Effector memory CD4-positive, alpha-beta T cell (primary cell): ENCODE measurements around the gene RUSC2.
A peak's percentile ranks its signal among the peaks of the same experiment; 100 is the strongest.
"Not testable (repeated sequence)": the region's sequence is repeated elsewhere in the genome, so short reads cannot be mapped to it uniquely, and the experiment has no call there.

ENCODE experiments used
- DNase-seq, 3 donors: peaks; one replicate each; pipeline ENCODE4 v3.0.0-alpha.2; 2020
- H3K27ac ChIP-seq: 2 replicates; pipeline ENCODE4 v1.7.0; 2013; ENCODE audit warnings: mild to moderate bottlenecking, low read length, moderate library complexity; ENCODE audit not compliant: insufficient read depth, poor library complexity, severe bottlenecking
- H3K27me3 ChIP-seq: replicated peaks from 2 replicates; pipeline ENCODE4 v1.7.0; 2013; ENCODE audit warnings: mild to moderate bottlenecking, low read length; ENCODE audit not compliant: insufficient read depth, control insufficient read depth, poor library complexity, severe bottlenecking
- H3K36me3 ChIP-seq: 2 replicates; pipeline ENCODE4 v1.7.0; 2013; ENCODE audit warnings: mild to moderate bottlenecking, low read length, moderate library complexity; ENCODE audit not compliant: control insufficient read depth, insufficient read depth
- H3K4me1 ChIP-seq: 2 replicates; pipeline ENCODE4 v1.7.0; 2013; ENCODE audit warnings: low read length, mild to moderate bottlenecking; ENCODE audit not compliant: control insufficient read depth, insufficient read depth, poor library complexity, severe bottlenecking
- H3K4me3 ChIP-seq: 2 replicates; pipeline ENCODE4 v1.7.0; 2013; ENCODE audit warnings: low read length, low read depth, mild to moderate bottlenecking; ENCODE audit not compliant: insufficient read depth, poor library complexity, severe bottlenecking
- H3K9me3 ChIP-seq: 2 replicates; pipeline ENCODE4 v1.7.0; 2013; ENCODE audit warnings: mild to moderate bottlenecking, low read length, moderate library complexity; ENCODE audit not compliant: control insufficient read depth

RUSC2 gene

DNA sequence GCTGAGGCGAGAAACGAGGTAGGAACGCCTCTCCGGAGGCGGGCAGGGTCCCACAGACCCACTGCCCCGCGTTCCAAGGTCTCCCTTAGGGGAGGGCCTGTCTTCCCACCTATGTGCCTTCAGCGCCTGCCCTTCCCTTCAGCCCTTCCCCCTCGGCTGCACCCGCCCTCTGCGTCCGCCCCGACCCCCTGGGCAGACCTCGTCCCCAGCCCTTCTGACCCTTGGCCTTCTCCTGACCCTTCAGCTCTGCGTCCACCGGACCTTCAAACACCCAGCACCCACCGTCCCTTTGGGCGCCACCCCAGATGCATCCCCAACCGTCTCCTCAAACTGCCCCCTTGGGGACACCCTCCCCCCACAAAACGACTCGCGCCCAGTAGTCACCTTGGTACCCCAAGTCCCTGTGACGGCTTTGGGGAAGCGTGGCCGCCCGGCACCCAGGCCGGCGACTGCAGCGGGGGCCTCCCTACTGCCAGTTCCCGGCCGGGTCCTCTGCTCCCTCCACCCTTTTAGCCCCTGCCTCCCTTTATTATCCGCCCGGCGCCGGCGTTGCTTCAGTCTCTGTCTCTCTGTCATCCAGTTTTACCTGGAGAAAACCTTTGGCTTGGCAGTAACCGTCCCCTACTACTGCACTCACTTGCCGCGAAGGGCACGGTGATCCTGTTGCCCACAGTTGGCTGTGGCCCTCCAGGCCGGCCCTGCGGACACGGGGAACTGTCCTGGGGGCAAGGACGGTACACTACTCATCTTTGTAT is 421 bp downstream of the RUSC2 start:
- H3K27ac ChIP-seq, result no peak overlapping the region
- H3K4me3 ChIP-seq, result peak overlapping the region; percentile 69
- DNase-seq, result no peak

DNA sequence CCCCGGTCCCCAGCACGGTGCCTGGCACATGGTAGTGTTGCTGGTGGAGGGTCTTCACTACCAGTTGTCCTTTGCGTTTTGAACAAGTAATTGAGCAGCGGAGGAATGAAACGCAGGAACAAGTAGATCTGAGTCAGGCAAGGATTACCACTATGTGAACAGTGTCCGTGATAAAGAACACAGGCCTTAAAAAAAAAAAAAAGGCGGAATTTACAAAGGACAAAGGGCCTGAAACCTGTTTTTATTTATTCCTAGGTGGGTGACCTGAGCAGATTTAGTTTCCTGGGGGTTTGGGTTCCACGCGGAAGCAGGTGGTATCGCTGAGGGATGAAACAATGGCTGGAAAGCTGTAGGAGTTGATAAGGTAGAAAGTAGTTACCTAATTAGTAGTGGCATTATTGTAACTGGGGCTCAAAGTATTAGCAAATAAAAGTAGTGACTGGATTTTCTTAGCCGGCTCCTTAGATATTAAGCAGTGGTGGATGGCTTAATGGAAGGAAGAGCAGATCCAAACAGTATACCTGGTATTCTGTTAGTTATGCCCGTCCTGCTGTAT is 1.1 kb downstream of the RUSC2 start:
- H3K27me3 ChIP-seq, result peaks cover 12% of the 10 kb centered on the region
- DNase-seq, result no peak
- H3K36me3 ChIP-seq, result no peaks in the 10 kb centered on the region
- no peak overlapping the region for H3K4me3 ChIP-seq
- H3K4me1 ChIP-seq, result peaks cover 7% of the 10 kb centered on the region
- no peak overlapping the region for H3K27ac ChIP-seq
- H3K9me3 ChIP-seq, result no peaks in the 10 kb centered on the region

More for the DNA sequence above, 421 bp downstream of the RUSC2 start:
- no peaks in the 10 kb centered on the region for H3K36me3 ChIP-seq
- peaks cover 5% of the 10 kb centered on the region for H3K4me1 ChIP-seq
- peaks cover 12% of the 10 kb centered on the region for H3K27me3 ChIP-seq
- H3K9me3 ChIP-seq, result no peaks in the 10 kb centered on the region

DNA sequence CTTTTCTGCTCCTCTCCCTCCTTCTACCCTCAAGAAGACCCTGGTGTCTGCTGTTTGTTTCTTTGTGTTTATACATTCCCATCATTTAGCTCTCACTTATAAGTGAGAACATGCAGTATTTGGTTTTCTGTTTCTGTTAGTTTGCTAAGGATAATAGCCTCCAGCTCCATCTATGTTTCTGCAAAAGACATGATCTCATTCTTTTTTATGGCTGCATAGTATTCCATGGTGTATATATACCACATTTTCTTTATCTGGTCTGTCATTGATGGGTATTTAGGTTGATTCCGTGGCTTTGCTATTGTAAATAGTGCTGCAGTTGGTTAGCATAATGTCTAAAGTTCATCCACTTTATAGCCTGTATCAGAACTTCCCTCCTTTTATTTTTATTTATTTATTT is 3.2 kb downstream of the RUSC2 start:
- H3K27ac ChIP-seq, H3K36me3 ChIP-seq, H3K9me3 ChIP-seq, H3K4me1 ChIP-seq, H3K4me3 ChIP-seq, DNase-seq: not testable (repeated sequence)
- peaks cover 12% of the 10 kb centered on the region for H3K27me3 ChIP-seq

DNA sequence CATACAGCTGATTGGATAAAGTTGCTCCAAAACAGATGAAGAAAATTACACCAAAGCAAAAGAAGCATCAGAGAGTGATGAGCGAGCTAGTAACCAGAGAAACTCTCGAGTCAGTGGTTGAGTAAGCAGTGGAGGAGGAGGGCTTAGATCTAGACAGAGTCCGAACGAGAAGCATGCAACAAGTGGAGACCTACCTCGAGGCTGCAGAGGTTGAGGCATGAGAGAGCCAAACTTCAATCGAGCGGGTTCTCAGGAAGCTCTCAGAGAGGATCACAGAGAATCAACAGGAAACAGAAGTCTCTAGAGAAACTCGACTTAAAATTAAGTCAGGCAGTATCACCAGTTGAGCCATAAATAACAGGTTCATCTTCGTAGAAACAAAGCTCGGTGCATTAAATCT is 6.1 kb downstream of the RUSC2 start:
- Histone ChIP-seq H3K27me3 (no peaks in the 10 kb centered on the region), H3K4me1 (peaks cover 4% of the 10 kb centered on the region), H3K27ac (no peak overlapping the region), H3K4me3 (no peak overlapping the region), H3K9me3 (no peaks in the 10 kb centered on the region), H3K36me3 (no peaks in the 10 kb centered on the region)
- no peak for DNase-seq

DNA sequence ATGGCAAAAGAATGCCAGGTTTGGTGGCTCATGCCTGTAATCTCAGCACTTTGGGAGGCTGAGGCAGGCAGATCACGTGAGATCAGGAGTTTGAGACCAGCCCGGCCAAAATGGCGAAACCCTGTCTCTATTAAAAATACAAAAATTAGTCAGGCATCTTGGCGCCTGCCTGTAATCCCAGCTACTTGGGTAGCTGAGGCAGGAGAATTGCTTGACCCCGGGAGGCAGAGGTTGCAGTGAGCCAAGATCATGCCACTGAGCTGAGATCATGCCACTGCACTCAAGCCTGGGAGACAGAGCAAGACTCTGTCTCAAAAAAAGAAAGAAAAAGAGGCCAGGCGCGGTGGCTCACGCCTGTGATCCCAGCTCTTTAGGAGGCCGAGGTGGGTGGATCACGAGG is 8.3 kb downstream of the RUSC2 start:
- not testable (repeated sequence) for H3K36me3 ChIP-seq, H3K27ac ChIP-seq

DNA sequence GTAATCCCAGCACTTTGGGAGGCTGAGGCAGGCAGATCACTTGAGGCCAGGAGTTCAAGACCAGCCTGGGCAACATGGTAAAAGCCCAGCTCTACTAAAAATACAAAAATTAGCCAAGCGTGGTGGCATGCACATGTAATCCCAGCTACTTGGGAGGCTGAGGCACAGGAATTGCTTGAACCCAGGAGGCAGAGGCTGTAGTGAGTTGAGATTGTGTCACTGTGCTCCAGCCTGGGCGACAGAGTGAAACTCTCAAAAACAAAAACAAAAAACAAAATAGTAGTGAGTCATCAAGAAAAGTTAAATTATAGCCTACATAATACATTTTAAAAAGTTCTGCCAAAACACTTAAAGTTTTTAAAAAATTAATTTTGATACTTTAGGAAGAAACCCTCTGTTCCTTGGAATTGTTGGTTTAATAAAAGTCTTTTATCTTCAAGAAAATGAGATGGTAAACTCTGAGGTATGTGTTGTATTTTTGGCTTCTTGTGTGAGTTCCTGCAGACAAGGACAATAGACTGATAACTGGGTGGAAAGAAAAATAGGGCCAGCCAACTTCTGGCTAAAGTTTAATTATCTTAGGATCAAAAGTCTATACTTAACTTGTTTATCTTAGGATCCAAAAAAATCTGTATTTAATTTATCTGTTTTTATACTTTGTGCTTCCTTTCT is 9.3 kb downstream of the RUSC2 start:
- H3K4me3 ChIP-seq, result no peak overlapping the region

More for the DNA sequence above, 8.3 kb downstream of the RUSC2 start:
- DNase-seq, H3K4me1 ChIP-seq, H3K9me3 ChIP-seq, H3K27me3 ChIP-seq, H3K4me3 ChIP-seq: not testable (repeated sequence)

DNA sequence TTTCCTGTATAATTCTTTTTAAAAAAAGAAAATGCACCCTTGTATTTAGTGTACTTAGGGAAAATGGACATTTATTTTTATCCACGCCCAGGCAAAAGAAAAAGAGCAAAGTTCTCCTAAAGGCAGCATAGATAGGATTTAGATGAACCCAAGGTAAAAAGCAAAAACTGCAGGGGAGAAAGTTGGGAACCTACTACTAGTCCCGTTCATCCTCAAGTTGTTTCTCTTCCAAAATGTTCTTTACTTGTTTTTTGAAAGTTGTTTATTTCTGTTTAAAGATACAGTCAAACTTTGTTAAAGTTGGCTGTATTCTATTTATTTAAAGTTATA is 9.8 kb downstream of the RUSC2 start:
- no peaks in the 10 kb centered on the region for H3K27me3 ChIP-seq
- peaks cover 4% of the 10 kb centered on the region for H3K4me1 ChIP-seq
- DNase-seq, result no peak
- H3K9me3 ChIP-seq, result no peaks in the 10 kb centered on the region
- no peak overlapping the region for H3K27ac ChIP-seq
- H3K36me3 ChIP-seq, result no peaks in the 10 kb centered on the region
- H3K4me3 ChIP-seq, result no peak overlapping the region

More for the DNA sequence above, 9.3 kb downstream of the RUSC2 start:
- H3K27me3 ChIP-seq, result no peaks in the 10 kb centered on the region
- no peaks in the 10 kb centered on the region for H3K9me3 ChIP-seq
- peaks cover 4% of the 10 kb centered on the region for H3K4me1 ChIP-seq
- no peak overlapping the region for H3K27ac ChIP-seq
- no peak for DNase-seq
- no peaks in the 10 kb centered on the region for H3K36me3 ChIP-seq

DNA sequence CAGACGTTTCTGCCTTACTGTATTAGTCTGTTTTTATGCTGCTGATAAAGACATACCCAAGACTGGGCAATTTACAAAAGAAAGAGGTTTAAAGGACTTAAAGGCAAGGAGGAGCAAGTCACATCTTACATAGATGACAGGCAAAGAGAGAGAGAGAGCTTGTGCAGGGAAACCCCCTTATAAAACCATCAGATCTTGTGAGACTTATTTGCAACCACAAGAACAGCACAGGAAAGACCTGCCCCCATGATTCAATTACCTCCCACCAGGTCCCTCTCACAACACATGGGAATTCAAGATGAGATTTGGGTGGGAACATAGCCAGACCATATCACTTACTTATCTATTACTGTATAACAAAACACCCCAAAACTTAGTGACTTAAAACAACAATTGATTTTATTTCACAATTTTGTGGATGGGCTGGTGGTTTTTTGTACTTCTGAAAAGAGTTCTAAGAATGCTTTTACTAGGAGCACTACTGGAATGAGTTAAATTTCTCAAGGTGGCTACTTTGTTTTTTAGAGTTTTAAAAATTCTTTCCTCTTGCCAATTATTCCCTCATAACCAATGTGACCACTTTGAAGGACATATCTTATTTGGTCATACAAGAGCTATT is 10.3 kb downstream of the RUSC2 start:
- H3K27me3 ChIP-seq, result no peaks in the 10 kb centered on the region
- no peaks in the 10 kb centered on the region for H3K36me3 ChIP-seq
- H3K27ac ChIP-seq, result no peak overlapping the region
- no peak overlapping the region for H3K4me3 ChIP-seq
- DNase-seq, result no peak
- no peaks in the 10 kb centered on the region for H3K9me3 ChIP-seq
- H3K4me1 ChIP-seq, result peaks cover 4% of the 10 kb centered on the region

DNA sequence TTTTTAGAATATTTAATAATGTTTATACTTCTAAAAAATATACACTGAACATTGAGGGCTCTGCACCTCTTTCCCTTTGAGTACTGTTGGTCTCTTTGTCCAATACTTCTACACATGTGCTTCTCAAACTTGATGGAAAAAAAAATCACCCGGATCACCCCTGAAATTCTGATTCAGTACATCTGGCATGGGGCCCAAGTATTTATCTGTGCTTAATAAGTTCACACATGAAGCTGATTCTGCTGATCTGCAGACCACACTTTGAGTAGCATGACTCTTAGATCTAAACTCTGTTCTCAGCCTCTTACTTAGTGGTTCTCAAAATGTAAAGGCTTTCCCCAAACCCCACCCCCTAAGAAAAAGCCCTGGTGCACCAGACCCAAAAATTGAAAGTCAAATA is 12.0 kb downstream of the RUSC2 start:
- H3K4me1 ChIP-seq, result no peaks in the 10 kb centered on the region
- no peaks in the 10 kb centered on the region for H3K9me3 ChIP-seq
- no peaks in the 10 kb centered on the region for H3K36me3 ChIP-seq
- H3K27me3 ChIP-seq, result peaks cover 2% of the 10 kb centered on the region
- no peak for DNase-seq
- no peak overlapping the region for H3K4me3 ChIP-seq
- H3K27ac ChIP-seq, result no peak overlapping the region

DNA sequence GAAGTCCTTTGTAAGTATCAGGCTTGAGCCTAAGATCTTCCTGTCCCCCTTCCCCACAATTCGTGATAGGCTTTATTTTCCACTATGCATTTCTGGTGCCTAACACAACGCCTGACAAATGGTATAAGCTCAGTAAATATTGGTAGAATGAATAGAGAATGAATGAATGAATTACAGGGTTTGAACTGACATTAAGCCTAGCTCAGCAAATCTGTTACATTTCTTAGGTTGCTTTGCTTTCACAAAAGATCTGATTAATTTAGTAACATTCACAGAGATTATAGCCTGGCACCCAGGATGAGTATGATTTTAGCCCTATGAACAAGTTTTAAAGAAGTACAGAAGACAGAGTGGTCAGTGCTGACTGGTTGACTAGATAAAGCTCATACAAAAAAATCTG is 16.4 kb downstream of the RUSC2 start:
- Histone ChIP-seq H3K4me3 (no peak overlapping the region), H3K36me3 (no peaks in the 10 kb centered on the region), H3K27me3 (peaks cover 2% of the 10 kb centered on the region), H3K9me3 (no peaks in the 10 kb centered on the region), H3K4me1 (no peaks in the 10 kb centered on the region), H3K27ac (no peak overlapping the region)
- no peak for DNase-seq
